Measurements from ENCODE around the gene SP8. TPM values are rescaled to one million over a fixed set of nuclear protein-coding genes. Genes with fewer than 3 reads are reported as not detected.

Gene SP8
- total and polyA plus RNA-seq, 9 of the 15 experiments (the other 6 are each of a cell fraction or from before 2014, with no cell fraction given): 0.04 to 1.2 (median 0.19) TPM

- TF ChIP-seq MGA (IDR thresholded peaks at IDR 0.05): peak; percentile 64
- no peak for TF ChIP-seq AFF4 (CRISPR knock-in tag; IDR thresholded peaks at IDR 0.05)
- peak; percentile 69 for TF ChIP-seq ARID2 (IDR thresholded peaks at IDR 0.05)
- TF ChIP-seq KAT8 (IDR thresholded peaks at IDR 0.05; ENCODE audit: low read depth): no peak
- no peak for TF ChIP-seq CEBPZ (IDR thresholded peaks at IDR 0.05; ENCODE audit: borderline replicate concordance, low read depth, low read length)
- TF ChIP-seq GABPB2 (CRISPR knock-in tag; conservative IDR thresholded peaks at IDR 0.05): no peak
- no peak; a peak in 1 of 4 replicates for TF ChIP-seq KDM1A (IDR thresholded peaks at IDR 0.05)
Measured at GRCh38 chr7:20786779-20787659, at the start of gene SP8 (continued).
